GM10266 (cell line): ENCODE measurements around the gene RPP30.

Source experiments
- DNase-seq: peaks from one replicate; pipeline ENCODE4 v3.0.0; 2012; ENCODE audit errors: extremely low spot score
- TF ChIP-seq, protein P1 (sequence below): IDR thresholded peaks from 2 replicates; pipeline ENCODE4 v1.5.1; 2012; ENCODE audit warnings: mild to moderate bottlenecking, low read depth; ENCODE audit not compliant: control insufficient read depth, insufficient read depth; ENCODE audit errors: missing control alignments

The RPP30 gene

DNA sequence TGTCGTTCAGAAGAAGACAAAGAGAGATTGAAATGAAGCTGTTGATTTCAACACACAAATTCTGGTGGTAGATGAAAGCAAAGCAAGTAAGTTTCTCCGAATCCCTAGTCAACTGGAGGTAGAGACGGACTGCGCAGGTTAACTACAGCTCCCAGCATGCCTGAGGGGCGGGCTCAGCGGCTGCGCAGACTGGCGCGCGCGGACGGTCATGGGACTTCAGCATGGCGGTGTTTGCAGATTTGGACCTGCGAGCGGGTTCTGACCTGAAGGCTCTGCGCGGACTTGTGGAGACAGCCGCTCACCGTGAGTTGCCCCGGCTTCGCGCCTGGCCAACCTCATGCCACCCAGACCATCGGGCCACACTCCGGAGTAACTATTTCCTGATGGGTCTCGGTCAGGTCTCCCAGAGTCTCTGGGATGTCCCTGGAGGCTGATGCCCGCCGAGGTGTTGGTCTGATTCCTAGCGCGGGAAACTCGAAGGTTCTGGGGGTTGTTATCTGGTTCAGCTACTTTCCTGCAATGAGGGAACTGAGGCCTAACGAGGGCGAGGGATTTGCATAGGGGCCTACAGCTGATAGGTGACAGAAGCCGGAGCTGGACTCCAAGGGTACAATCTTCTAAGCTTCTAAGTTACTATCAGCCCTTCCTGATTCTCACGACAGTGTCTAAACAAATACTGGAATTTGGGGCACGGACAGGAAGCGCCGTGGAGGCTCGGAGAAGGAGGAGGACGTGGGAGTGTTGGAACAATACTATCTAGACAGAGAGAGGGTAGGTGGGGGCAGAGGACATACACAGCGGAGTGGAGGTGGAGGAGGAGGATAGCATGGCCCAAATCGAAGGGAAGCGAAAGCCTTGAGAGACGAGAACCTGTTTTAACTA, at the start of gene RPP30:
Gene RPP30 (plus strand): TSS at position 209 of the 882 bp plus-strand sequence. CDS start 13 bp downstream, at position 222.
- TF ChIP-seq, protein P1, sequence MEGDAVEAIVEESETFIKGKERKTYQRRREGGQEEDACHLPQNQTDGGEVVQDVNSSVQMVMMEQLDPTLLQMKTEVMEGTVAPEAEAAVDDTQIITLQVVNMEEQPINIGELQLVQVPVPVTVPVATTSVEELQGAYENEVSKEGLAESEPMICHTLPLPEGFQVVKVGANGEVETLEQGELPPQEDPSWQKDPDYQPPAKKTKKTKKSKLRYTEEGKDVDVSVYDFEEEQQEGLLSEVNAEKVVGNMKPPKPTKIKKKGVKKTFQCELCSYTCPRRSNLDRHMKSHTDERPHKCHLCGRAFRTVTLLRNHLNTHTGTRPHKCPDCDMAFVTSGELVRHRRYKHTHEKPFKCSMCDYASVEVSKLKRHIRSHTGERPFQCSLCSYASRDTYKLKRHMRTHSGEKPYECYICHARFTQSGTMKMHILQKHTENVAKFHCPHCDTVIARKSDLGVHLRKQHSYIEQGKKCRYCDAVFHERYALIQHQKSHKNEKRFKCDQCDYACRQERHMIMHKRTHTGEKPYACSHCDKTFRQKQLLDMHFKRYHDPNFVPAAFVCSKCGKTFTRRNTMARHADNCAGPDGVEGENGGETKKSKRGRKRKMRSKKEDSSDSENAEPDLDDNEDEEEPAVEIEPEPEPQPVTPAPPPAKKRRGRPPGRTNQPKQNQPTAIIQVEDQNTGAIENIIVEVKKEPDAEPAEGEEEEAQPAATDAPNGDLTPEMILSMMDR: no peak
- DNase-seq: peak; percentile 82

DNA sequence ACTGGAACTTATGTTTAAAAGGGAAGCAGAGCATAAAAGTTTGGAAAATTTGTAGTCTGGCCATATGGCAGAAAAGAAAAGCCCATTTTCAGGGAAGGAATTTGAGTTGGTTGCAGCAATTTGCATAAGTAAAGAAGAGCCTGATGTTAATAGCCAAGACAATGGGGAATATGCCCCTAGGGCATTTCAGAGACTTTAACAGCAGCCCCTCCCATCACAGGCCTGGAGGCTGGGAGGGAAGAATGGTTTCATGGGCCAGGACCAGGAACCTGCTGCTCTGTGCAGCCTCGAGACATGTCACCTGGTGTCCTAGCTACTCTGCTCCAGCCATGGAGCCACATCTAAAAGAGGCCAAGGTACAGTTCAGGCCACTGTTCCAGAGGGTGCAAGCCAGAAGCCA, 49.3 kb upstream of the RPP30 start:
- no peak for DNase-seq
- TF ChIP-seq, protein P1: no peak

DNA sequence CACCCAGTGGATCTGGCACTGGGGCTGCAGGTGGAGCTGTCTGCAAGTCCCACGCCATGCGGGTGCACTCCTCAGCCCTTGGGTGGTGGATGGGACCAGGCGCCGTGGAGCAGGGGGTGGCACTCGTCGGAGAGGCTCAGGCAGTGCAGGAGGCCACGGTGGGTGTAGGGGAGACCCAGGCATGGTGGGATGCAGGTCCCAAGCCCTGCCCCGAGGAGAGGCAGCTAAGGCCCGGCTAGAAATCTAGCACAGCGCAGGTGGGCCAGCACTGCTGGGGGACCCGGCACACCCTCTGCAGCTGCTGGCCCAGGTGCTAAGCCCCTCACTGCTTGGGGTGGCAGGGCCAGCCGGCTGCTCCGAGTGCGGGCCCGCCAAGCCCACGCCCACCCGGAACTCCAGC, 39.7 kb upstream of the RPP30 start:
- TF ChIP-seq, protein P1: no peak
- DNase-seq: no peak

DNA sequence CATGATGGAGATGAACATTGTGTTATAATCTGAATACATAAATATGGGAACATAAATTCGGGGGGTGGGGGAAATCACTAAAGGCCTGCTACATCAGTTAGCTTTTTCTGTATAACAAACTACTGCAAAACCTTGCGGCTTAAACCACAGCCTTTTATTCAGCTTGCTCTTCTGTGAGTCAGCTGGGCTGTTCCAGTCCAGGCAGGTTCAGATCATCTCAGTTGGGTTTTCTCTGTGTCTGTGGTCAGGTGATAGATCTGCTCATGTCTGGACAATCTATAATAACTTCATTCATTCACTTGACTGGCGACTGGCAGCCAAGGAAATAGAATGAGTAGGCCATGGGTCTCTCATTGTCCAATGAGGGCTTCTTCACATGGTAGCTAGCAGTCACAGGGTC, 37.4 kb upstream of the RPP30 start:
- no peak for DNase-seq
- TF ChIP-seq, protein P1: no peak

DNA sequence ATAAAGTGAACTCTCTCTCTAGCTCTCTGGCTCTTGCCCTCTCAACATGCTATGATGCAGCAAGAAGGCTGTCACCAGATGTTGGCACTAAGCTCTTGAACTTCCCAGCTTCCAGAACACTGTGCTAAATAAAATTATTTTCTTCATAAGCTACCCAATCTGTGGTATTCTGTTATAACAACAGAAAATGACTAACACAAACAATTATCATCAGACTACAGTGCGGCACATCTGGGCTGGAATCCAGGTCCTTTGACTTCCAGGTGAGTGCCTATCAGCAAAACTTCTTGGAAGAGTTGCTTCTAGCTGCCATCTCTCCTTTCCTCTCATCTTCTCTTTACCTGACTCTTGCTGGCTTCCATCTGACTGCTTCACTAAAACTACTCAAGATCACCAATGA, 34.3 kb upstream of the RPP30 start:
- DNase-seq: no peak
- TF ChIP-seq, protein P1: no peak

DNA sequence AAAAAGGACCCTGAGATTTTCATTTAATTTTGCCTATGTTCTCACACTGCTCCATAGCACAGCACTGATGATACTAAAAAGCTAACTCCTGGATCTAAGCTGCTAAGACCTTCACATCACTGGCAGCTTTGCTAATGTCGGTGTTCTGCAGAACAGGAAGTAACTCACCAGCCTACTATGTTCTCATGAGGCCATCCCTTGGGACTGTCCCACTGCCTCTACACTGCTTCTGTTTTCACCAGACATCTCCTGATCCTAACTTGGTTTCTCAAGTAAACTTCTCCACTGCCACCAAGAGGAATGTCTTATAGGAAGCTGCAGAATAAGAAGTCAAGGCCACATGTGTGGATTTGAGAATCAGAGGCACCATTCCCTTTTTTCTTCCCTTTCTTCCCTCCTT, 29.0 kb upstream of the RPP30 start:
- no peak for DNase-seq
- TF ChIP-seq, protein P1: no peak

DNA sequence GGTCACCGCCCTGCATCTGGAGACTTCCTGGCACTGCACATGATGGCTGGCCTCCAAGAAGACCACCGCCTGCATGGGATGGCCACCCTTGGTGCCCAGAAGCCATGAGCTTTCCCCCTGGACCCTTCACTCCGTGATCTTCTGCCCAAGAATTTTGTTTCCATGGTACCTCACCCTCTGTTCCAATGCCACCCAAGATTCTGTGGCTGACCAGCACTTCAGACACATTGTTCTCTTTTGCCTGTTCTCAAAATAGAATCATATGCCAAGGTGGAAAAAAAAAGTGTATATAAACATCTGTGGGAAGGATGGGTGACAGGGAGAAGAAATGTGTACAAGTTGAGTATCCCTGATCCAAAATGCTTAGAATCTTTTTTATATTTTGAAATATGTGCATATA, 26.0 kb upstream of the RPP30 start:
- TF ChIP-seq, protein P1: no peak
- DNase-seq: no peak
